K562 (cell line): ENCODE results near the gene CHRNB1. TPM values are rescaled to one million over a fixed set of nuclear protein-coding genes. Genes with fewer than 3 reads are reported as not detected.
A peak's percentile ranks its signal among the peaks of the same experiment; 100 is the strongest.

Experiments
- ATAC-seq: fragments of 200-7000 bp; cut with Tn5 transposase; 3 replicates; pipeline ENCODE4 v1.9.1; 2020; ENCODE audit warnings: moderate library complexity
- BruUV-seq: library from RNA; stranded (reverse); fragments of 400-500 nt; replicated peaks from 2 replicates; lab custom pipeline; 2021; lab: Mats Ljungman, UMichigan
- CTCF ChIA-PET: fragments of 300-600 bp; formaldehyde crosslinking; extraction: SDS; loops from one replicate; lab custom pipeline; 2021; ENCODE audit warnings: low intra/inter-chr PET ratio; lab: Yijun Ruan, JAX
- POLR2A ChIA-PET: fragments of 300-600, 350-650 bp; sonication (Branson Sonifier 250); formaldehyde crosslinking; extraction: SDS; loops from one replicate; lab custom pipeline; 2021; ENCODE audit warnings: antibody characterized with exemption, inconsistent platforms; lab: Yijun Ruan, JAX
- DNase-seq, 4 experiments: peaks; one replicate each; pipeline versions ENCODE4 v3.0.0 to v3.0.0-alpha.2; 2011 to 2018; ENCODE audit warnings: low spot score in 3 of 4, mixed read lengths in 3 of 4; ENCODE audit errors: extremely low read depth in 1 of 4
- FAIRE-seq: peaks from 2 replicates; lab custom pipeline; 2011; peaks lifted over from hg19 to GRCh38; lab: Jason Lieb, UNC
- H2AFZ ChIP-seq: 2 replicates; pipeline ENCODE4 v1.6.0; 2011; ENCODE audit warnings: low read depth, low read length, control low read depth, inconsistent platforms
- H3K27ac ChIP-seq: fragments of 200-600 bp; 3 replicates; pipeline ENCODE4 v1.8.0; 2011; ENCODE audit warnings: low read depth, mild to moderate bottlenecking, control low read depth, inconsistent platforms, low read length, moderate library complexity, mixed read lengths; ENCODE audit errors: extremely low read depth
- H3K27me3 ChIP-seq, 2 experiments: fragments of 300-600 bp in 1 of 2; 2 replicates in 1 of 2; 3 replicates in 1 of 2; pipeline versions ENCODE4 v1.6.0 to v1.8.0; 2011; ENCODE audit warnings: inconsistent platforms in 2 of 2, low read length in 2 of 2, mild to moderate bottlenecking in 1 of 2, mixed read lengths in 1 of 2, moderate library complexity in 1 of 2; ENCODE audit not compliant: control insufficient read depth in 2 of 2, insufficient read depth in 2 of 2
- H3K36me3 ChIP-seq: fragments of 300-600 bp; 3 replicates; pipeline ENCODE4 v1.8.0; 2011; ENCODE audit warnings: mild to moderate bottlenecking, low read length, inconsistent platforms; ENCODE audit not compliant: control insufficient read depth, insufficient read depth
- H3K4me1 ChIP-seq, 2 experiments: fragments of 200-600 bp in 1 of 2; replicated peaks in 1 of 2; 2 replicates in 1 of 2; 3 replicates in 1 of 2; pipeline versions ENCODE4 v1.5.1 to v1.8.0; 2011; ENCODE audit warnings: inconsistent platforms in 2 of 2, low read length in 2 of 2, mild to moderate bottlenecking in 1 of 2, mixed read lengths in 1 of 2, moderate library complexity in 1 of 2; ENCODE audit not compliant: control insufficient read depth in 2 of 2, insufficient read depth in 2 of 2
- H3K4me2 ChIP-seq: 2 replicates; pipeline ENCODE4 v1.6.1; 2011; ENCODE audit warnings: low read length, control low read depth, inconsistent platforms, mixed read lengths; ENCODE audit not compliant: insufficient read depth
- H3K4me3 ChIP-seq: fragments of 200-600 bp; sonication (generic), shearing (Covaris generic); 2 replicates; pipeline ENCODE4 v1.5.1; 2016; ENCODE audit warnings: control low read depth, inconsistent platforms
- H3K79me2 ChIP-seq: fragments of 200-600 bp; 3 replicates; pipeline ENCODE4 v1.8.0; 2011; ENCODE audit warnings: low read length, inconsistent platforms; ENCODE audit not compliant: control insufficient read depth, insufficient read depth
- H3K9ac ChIP-seq, 2 experiments: 2 replicates each; pipeline versions ENCODE4 v1.6.0 to v1.6.1; 2011; ENCODE audit warnings: low read depth in 2 of 2, low read length in 2 of 2, control low read depth in 1 of 2, inconsistent platforms in 1 of 2, mild to moderate bottlenecking in 1 of 2, mixed read lengths in 1 of 2; ENCODE audit not compliant: insufficient read depth in 1 of 2
- H3K9me1 ChIP-seq: one replicate; pipeline ENCODE4 v1.6.0; 2011; ENCODE audit warnings: inconsistent platforms, mild to moderate bottlenecking, low read length, moderate library complexity; ENCODE audit not compliant: control insufficient read depth, insufficient read depth
- H3K9me3 ChIP-seq: replicated peaks from 2 replicates; pipeline ENCODE4 v1.5.1; 2011; ENCODE audit warnings: low read depth, low read length, inconsistent platforms; ENCODE audit not compliant: control insufficient read depth, insufficient read depth
- H4K20me1 ChIP-seq: replicated peaks from 2 replicates; pipeline ENCODE4 v1.6.1; 2011; ENCODE audit warnings: low read length, inconsistent platforms, mixed read lengths; ENCODE audit not compliant: control insufficient read depth, insufficient read depth
- ASH1L ChIP-seq: fragments of 450-650 bp; IDR thresholded peaks from 2 replicates; pipeline ENCODE4 v1.6.1; 2018; ENCODE audit warnings: borderline replicate concordance, mild to moderate bottlenecking, low read depth; ENCODE audit not compliant: partially characterized antibody
- ELK1 ChIP-seq: sonication (generic); formaldehyde crosslinking; IDR thresholded peaks from 2 replicates; pipeline ENCODE4 v1.8.1; 2022; ENCODE audit warnings: missing genetic modification reagents
- HSF4 ChIP-seq: fragments of 250-450 bp; sonication (Bioruptor Pico); IDR thresholded peaks from 2 replicates; pipeline ENCODE4 v2.1.2; 2022; ENCODE audit warnings: mild to moderate bottlenecking, moderate library complexity, borderline replicate concordance
- LEF1 ChIP-seq: fragments of 450-650 bp; IDR thresholded peaks from 2 replicates; pipeline ENCODE4 v1.6.1; 2016; ENCODE audit warnings: mild to moderate bottlenecking
- RBM22 ChIP-seq: fragments of 200-400 bp; formaldehyde crosslinking; IDR thresholded peaks from 2 replicates; pipeline ENCODE4 v1.6.1; 2018; ENCODE audit warnings: low read length, low read depth; ENCODE audit not compliant: poor library complexity, severe bottlenecking
- STAT5B ChIP-seq: fragments of 250-450 bp; sonication (Bioruptor Pico); IDR thresholded peaks from 2 replicates; pipeline ENCODE4 v1.8.0; 2021; ENCODE audit warnings: mild to moderate bottlenecking, inconsistent platforms
- TAF9B ChIP-seq: fragments of 450-650 bp; IDR thresholded peaks from 2 replicates; pipeline ENCODE4 v1.6.1; 2018; ENCODE audit warnings: mild to moderate bottlenecking; ENCODE audit not compliant: partially characterized antibody
- TARDBP ChIP-seq: fragments of 450-650 bp; IDR thresholded peaks from 2 replicates; pipeline ENCODE4 v1.6.1; 2016
- TSC22D4 ChIP-seq: fragments of 450-650 bp; IDR thresholded peaks from 2 replicates; pipeline ENCODE4 v1.6.1; 2016; ENCODE audit warnings: missing genetic modification characterization, missing biosample characterization, control low read depth
- WGBS: fragments of 100-300 bp; shearing (Covaris generic); methylation state at CpG from one replicate; pipeline ENCODE4 v1.1.6; 2016; ENCODE audit warnings: low coverage, mixed read lengths; ENCODE audit not compliant: insufficient coverage; ENCODE audit errors: missing lambda C conversion rate; 5-methylcytosine and 5-hydroxymethylcytosine counted together
- in situ Hi-C: fragments of 300-500 bp; cut with MboI; formaldehyde crosslinking; loops from 4 replicates; pipeline ENCODE4 v1.15.0; 2018; ENCODE audit warnings: inconsistent platforms, mixed read lengths
- intact Hi-C: fragments of 100-400 bp; cut with micrococcal nuclease; formaldehyde crosslinking; loops from 2 replicates; pipeline ENCODE4 v1.14.2; 2022
- polyA plus RNA-seq, 8 experiments: library from polyadenylated mRNA; depleted of rRNA in 4 of 8; stranded (reverse) in 5 of 8; unstranded in 3 of 8; fragments of >200 nt; fragmentation: Nextera tagmentation in 2 of 8; fragmentation: Illumina TruSeq in 1 of 8; extraction: Ambion mirVana in 2 of 8; extraction: Trizol in 1 of 8; gene quantifications; 2 replicates each; pipeline versions ENCODE4 v1.2.1 to v1.2.3, GENCODE V29; 2011 to 2014; ENCODE audit warnings: inconsistent platforms in 1 of 8, missing spikeins in 1 of 8
- total RNA-seq, 7 experiments: library from RNA; depleted of rRNA in 6 of 7; stranded (reverse); fragments of >200 nt in 6 of 7; fragmentation: Illumina TruSeq in 2 of 7; extraction: Trizol in 2 of 7; gene quantifications; 2 replicates each; pipeline versions ENCODE4 v1.2.1 to v1.2.3, GENCODE V29; 2011 to 2021; ENCODE audit warnings: low replicate concordance in 1 of 7
- TF ChIP-seq, protein P1 (sequence below): fragments of 250-450 bp; sonication (Bioruptor Pico); IDR thresholded peaks from 2 replicates; pipeline ENCODE4 v1.5.0; 2021
- TF ChIP-seq, protein P2 (sequence below): sonication (generic); formaldehyde crosslinking; IDR thresholded peaks from 2 replicates; pipeline ENCODE4 v1.8.0; 2022; ENCODE audit warnings: mild to moderate bottlenecking, missing genetic modification reagents

The CHRNB1 gene
- total and polyA plus RNA-seq, 9 of the 15 experiments (the other 6 are each of a cell fraction or from before 2014, with no cell fraction given): 4.7 to 12.3 (median 6.8) TPM

DNA sequence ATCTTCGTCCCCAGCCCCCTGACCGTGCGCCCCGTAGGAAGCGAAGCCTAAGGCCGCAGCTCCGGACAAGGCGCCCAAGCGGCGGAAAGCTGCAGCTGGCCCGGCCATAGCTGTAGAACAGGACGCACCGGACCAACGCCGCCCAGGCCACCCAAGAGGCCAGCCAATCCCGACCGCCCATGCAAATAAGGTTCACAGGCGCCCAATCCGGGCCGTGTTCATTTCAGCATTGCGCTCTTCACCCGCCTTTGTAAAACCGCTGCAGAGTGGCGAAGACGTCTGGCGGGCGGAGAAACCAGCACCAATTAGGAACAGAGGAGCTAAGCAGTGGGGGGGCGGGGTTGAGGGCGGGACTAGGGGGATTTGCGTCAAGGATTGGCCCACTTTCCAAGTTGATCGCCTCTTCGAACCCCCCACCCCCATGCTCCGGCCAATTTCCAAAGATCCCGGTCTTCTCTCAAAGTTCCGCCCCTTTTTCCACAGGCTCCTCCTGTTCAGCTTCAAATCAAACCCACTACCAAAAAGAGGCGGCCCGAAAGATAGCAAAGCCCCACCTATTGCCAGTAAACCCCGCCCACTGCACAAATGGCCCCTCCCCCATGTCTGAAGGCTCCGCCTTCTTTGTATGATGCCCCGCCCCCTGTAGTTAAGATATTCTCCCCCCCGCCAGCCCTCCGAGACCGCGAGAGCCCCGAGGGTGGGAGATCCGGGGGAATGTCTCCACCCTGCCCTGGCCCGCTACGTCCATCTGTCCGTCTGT, 40.7 kb upstream of the CHRNB1 start, which contains the start of gene TMEM256:
TMEM256 (minus strand) TSS at position 121 of the 760 bp plus-strand sequence; CDS start at position 108, 13 bp downstream.
- WGBS: 2% methylated on average over 36 of the region's 49 CpGs
- peak; percentile 75 to 98 (median 85) for DNase-seq
- peak within 1 kb of the TSS; percentile 68 for H3K4me3 ChIP-seq
- peak; percentile 98 for FAIRE-seq
- no peaks in the 10 kb centered on the region for H3K27me3 ChIP-seq
- H2AFZ ChIP-seq: peak within 1 kb of the TSS; percentile 90
- in situ Hi-C loops: no loop called here
- H3K9me3 ChIP-seq: no peaks in the 10 kb centered on the region
- H3K36me3 ChIP-seq: peaks cover 5% of the 10 kb centered on the region; the same call in 1 of the 3 replicates
- peaks cover 11 to 25% of the 10 kb centered on the region in 2 experiments; a peak in 3 of 5 replicates for H3K4me1 ChIP-seq
- intact Hi-C loops: loop anchor here (5.0 kb wide), 2 partner anchors 33 to 78 kb away; partner anchors contain the start of genes FGF11, POLR2A, SLC35G6 and TMEM102
- ChIA-PET POLR2A (interaction anchor here (0.6 to 1.8 kb wide), 11 partner anchors 12 to 195 kb away, joined by 3 to 23 read pairs (median 4); partner anchors contain the start of genes CD68, POLR2A and ZBTB4), CTCF (no interaction called here)
- H4K20me1 ChIP-seq: no peaks in the 10 kb centered on the region
- H3K27ac ChIP-seq: peak within 1 kb of the TSS; percentile 78
- peak within 1 kb of the TSS; percentile 75 to 87 for H3K9ac ChIP-seq
- H3K79me2 ChIP-seq: peaks cover 8% of the 10 kb centered on the region; the same call in 2 of the 3 replicates
- H3K9me1 ChIP-seq: no peaks in the 10 kb centered on the region
- H3K4me2 ChIP-seq: peak within 1 kb of the TSS; percentile 79
- no TSS peak for BruUV-seq
- ATAC-seq: peak; percentile 98
- TF ChIP-seq ELK1 (no peak), LEF1 (no peak), STAT5B (CRISPR knock-in tag) (no peak), TSC22D4 (no peak), TARDBP (peak; percentile 37; the same call in 1 of the 2 replicates), RBM22 (no peak), TAF9B (peak; percentile 54), ASH1L (peak; percentile 78), HSF4 (CRISPR knock-in tag) (no peak)
- TF ChIP-seq, protein P1, sequence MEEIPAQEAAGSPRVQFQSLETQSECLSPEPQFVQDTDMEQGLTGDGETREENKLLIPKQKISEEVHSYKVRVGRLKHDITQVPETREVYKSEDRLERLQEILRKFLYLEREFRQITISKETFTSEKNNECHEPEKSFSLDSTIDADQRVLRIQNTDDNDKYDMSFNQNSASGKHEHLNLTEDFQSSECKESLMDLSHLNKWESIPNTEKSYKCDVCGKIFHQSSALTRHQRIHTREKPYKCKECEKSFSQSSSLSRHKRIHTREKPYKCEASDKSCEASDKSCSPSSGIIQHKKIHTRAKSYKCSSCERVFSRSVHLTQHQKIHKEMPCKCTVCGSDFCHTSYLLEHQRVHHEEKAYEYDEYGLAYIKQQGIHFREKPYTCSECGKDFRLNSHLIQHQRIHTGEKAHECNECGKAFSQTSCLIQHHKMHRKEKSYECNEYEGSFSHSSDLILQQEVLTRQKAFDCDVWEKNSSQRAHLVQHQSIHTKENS: no peak
- TF ChIP-seq, protein P2, sequence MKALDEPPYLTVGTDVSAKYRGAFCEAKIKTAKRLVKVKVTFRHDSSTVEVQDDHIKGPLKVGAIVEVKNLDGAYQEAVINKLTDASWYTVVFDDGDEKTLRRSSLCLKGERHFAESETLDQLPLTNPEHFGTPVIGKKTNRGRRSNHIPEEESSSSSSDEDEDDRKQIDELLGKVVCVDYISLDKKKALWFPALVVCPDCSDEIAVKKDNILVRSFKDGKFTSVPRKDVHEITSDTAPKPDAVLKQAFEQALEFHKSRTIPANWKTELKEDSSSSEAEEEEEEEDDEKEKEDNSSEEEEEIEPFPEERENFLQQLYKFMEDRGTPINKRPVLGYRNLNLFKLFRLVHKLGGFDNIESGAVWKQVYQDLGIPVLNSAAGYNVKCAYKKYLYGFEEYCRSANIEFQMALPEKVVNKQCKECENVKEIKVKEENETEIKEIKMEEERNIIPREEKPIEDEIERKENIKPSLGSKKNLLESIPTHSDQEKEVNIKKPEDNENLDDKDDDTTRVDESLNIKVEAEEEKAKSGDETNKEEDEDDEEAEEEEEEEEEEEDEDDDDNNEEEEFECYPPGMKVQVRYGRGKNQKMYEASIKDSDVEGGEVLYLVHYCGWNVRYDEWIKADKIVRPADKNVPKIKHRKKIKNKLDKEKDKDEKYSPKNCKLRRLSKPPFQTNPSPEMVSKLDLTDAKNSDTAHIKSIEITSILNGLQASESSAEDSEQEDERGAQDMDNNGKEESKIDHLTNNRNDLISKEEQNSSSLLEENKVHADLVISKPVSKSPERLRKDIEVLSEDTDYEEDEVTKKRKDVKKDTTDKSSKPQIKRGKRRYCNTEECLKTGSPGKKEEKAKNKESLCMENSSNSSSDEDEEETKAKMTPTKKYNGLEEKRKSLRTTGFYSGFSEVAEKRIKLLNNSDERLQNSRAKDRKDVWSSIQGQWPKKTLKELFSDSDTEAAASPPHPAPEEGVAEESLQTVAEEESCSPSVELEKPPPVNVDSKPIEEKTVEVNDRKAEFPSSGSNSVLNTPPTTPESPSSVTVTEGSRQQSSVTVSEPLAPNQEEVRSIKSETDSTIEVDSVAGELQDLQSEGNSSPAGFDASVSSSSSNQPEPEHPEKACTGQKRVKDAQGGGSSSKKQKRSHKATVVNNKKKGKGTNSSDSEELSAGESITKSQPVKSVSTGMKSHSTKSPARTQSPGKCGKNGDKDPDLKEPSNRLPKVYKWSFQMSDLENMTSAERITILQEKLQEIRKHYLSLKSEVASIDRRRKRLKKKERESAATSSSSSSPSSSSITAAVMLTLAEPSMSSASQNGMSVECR (CRISPR knock-in tag): peak; percentile 76
